Neural cell (in vitro differentiated cells): ENCODE results near the gene TINAGL1.

Experiments used
- CTCF ChIP-seq: fragments of 450-650 bp; IDR thresholded peaks from 2 replicates; pipeline ENCODE4 v1.5.1; 2014; ENCODE audit warnings: antibody characterized with exemption, mild to moderate bottlenecking, moderate library complexity; ENCODE audit not compliant: poor library complexity, severe bottlenecking
- EZH2 ChIP-seq: fragments of 200-600, 300-800 bp; shearing (Covaris generic), sonication (generic); IDR thresholded peaks from 2 replicates; pipeline ENCODE4 v1.6.1; 2014; ENCODE audit warnings: antibody characterized with exemption, low read length, borderline replicate concordance, mild to moderate bottlenecking; ENCODE audit not compliant: insufficient read depth, poor library complexity, severe bottlenecking
- SMC3 ChIP-seq: fragments of 450-650 bp; conservative IDR thresholded peaks from 2 replicates; pipeline ENCODE4 v1.6.1; 2014; ENCODE audit warnings: antibody characterized with exemption, mild to moderate bottlenecking, moderate library complexity; ENCODE audit not compliant: poor library complexity
- TAF1 ChIP-seq: IDR thresholded peaks from 2 replicates; pipeline ENCODE4 v1.6.1; 2012; ENCODE audit warnings: low read depth

GRCh38 chr1:31560394-31560793 is 15.9 kb upstream of the TINAGL1 start:
- TF ChIP-seq CTCF: no peak
- TF ChIP-seq EZH2: no peak
- TF ChIP-seq TAF1: no peak
- no peak for TF ChIP-seq SMC3
